ENCODE data around the gene FAM174A.

GRCh38 chr5:100562821-100563220 is 27.6 kb downstream of the FAM174A start:
- no peak for TF ChIP-seq CTCF (IDR thresholded peaks at IDR 0.05)
- TF ChIP-seq REST (IDR thresholded peaks at IDR 0.05; ENCODE audit: low read depth, low read length) = no peak
- TF ChIP-seq CHD2 (IDR thresholded peaks at IDR 0.05; ENCODE audit: low read length, partially characterized antibody) = no peak
- no peak for TF ChIP-seq JUND (IDR thresholded peaks at IDR 0.05)

Data from SK-N-SH (cell line).